Activated CD4-positive, alpha-beta T cell treated with anti-CD3 and anti-CD28 coated beads, Interleukin-2, amount 50 U/mL, for 16 hours (primary cell): ENCODE measurements around the gene ENGASE.
A peak's percentile ranks its signal among the peaks of the same experiment; 100 is the strongest.
"Not testable (repeated sequence)": the region's sequence is repeated elsewhere in the genome, so short reads cannot be mapped to it uniquely, and the experiment has no call there.

Source experiments
- DNase-seq: peaks from one replicate; pipeline ENCODE4 v3.0.0-alpha.2; 2020

ENGASE gene

GRCh38 chr17:79053251-79053925 is 21.2 kb upstream of the ENGASE start:
- DNase-seq, result no peak

GRCh38 chr17:79054200-79054960 is 20.2 kb upstream of the ENGASE start:
- no peak for DNase-seq

- no peak for DNase-seq
Measured at GRCh38 chr17:79055197-79055596, 19.4 kb upstream of the ENGASE start.

DNA sequence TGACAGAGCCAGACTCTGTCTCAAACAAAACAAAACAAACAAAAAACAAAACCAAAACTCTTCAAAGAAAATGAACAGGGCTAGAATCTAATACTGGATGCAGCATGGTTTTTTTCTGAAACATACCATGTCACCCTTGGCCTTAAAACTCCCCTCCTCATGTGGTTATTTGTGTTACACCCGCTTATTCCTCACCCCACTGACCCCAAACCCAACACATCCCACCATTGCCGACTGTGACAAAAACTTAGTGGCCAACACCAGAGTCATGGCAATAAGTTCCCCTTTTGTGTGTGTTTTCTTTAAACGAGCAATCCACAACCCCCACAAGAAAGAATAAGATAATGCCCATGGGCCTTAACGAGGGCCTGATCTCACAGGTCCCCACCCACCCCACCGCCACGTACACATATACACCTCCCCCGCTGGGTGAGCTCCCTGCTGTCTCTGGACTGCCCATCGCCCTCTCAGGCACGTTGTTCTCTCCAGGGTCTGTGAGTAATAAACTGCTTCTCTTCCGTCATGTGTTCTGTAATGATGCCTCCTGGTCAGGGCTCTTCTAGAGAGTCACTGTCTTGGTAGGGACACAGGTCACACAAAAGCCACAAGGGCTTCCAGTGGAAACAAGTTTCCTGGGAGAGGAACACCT is 16.8 kb upstream of the ENGASE start:
- DNase-seq, result no peak

DNA sequence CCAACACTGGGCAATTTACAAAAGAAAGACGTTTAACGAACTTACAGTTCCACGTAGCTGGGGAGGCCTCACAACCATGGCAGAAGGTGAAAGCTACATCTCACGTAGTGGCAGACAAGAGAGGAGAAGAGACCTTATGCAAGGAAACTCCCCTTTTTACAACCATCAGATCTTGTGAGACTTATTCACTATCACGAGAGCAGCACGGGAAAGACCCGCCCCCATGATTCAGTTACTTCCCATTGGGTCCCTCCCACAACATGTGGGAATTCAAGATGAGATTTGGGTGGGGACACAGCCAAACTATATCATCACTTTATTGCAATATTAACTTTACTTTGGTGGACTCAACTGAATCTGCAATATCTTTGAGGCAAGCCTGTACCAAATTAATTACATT is 11.9 kb upstream of the ENGASE start:
- DNase-seq, result no peak

GRCh38 chr17:79064026-79064425 is 10.6 kb upstream of the ENGASE start:
- DNase-seq, result no peak

DNA sequence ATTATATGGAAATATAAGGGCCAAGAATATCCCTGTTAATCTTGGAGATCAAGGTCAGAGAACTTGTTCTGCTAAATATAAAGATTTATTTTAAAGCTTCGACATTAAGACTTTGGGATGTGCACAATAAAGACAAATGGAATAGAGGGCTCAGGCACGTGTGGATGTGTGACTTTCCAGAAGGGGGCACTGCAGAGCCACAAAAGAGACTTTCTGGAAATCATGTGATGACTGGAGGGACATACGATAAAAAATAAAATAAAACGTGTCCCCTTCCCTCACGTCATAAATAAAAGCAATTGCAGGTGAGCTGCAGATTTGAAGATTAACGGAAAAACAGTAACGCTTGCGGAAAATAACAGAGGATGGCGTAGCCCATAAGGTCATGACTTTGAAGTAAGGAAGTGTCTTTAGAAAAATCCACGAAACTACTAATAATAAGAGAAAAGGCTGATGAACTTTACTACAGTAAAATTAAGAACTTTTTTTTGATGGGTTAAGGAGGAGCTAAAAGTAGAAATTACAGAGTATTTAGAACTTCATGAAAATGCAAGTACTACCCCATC is 9.4 kb upstream of the ENGASE start:
- DNase-seq, result peak; percentile 56

DNA sequence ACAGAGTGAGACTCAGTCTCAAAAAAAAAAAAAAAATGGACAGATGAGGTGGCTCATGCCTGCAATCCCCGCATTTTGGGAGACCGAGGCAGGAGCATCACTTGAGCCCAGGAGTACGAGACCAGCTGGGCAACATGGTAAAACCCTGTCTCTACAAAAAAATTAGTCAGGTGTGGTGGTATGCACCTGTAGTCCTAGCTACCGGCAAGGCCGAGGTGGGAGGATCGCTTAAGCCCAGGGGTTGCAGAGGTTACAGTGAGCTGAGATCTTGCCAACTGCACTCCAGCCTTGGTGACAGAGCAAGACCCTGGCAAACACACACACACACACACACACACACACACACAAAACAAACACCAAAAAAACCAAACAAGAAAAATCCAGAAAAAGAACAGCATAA is 7.7 kb upstream of the ENGASE start:
- no peak for DNase-seq

- DNase-seq, result no peak
Measured at GRCh38 chr17:79070266-79070880, 4.3 kb upstream of the ENGASE start.

GRCh38 chr17:79071161-79071740 is 3.4 kb upstream of the ENGASE start:
- DNase-seq, result no peak

- DNase-seq, result no peak
Measured at GRCh38 chr17:79072544-79072943, 2.1 kb upstream of the ENGASE start.

- no peak for DNase-seq
Measured at GRCh38 chr17:79073016-79073705, 1.5 kb upstream of the ENGASE start.

- DNase-seq, result no peak
Measured at GRCh38 chr17:79073706-79074088, 927 bp upstream of the ENGASE start.

- not testable (repeated sequence) for DNase-seq
Measured at GRCh38 chr17:79074121-79074648, 439 bp upstream of the ENGASE start.

DNA sequence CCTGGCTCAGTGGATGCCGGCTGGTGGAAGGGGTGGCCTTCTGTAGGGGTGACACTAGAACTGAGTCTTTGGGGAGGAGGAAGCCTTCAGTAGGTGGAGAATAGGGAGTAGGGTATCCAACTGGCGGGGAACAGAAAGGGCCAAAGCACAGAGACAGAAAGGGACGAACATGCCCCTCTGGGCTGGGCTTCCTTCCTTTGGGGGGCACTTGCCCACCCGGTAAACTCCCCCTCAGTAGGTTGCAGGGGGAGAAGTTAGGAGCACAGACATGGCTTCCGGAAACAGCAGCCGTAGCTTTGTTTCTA is 774 bp downstream of the ENGASE start:
- DNase-seq, result peak; percentile 14

DNA sequence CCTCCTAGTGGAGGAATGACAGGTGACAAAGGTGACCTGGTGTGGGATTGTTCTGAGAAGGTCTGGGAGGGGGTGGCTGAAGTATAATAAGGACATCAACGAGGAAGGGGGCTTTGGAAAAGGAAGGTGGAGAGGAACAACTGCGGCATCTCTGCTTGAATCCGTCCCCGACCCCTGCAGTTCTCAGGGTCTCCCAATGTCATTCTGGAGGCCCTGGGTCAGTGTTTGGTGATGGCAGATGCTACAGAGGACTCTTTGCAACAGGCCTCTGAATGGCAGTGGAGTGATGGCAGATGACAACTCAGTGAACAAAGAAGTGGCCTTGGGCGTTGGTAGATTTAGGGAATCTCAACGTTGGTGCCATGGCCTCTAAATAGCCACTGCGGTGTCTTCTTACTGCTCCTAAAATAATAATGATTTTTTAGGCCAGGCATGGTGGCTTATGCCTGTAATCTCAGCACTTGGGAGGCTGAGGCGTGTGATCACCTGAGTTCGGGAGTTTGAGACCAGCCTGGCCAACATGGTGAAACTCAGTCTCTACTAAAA is 1.3 kb downstream of the ENGASE start:
- DNase-seq, result no peak

DNA sequence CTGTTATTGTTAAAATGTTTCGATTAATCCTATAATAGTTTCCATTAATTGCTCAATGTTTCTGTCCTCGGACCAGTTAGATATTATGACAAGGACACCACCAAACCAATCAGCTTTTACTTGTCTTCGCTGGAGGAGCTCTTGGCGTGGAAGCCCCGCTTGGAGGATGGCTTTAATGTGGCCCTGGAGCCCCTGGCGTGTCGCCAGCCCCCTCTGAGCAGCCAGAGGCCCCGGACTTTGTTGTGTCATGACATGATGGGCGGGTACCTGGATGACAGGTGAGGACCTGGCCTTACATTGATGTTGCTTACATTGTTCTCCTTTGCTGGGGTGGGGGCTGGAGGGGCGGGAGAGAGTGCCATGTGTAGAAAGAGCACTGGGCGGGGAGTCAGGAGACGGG is 3.0 kb downstream of the ENGASE start:
- DNase-seq, result no peak

GRCh38 chr17:79078476-79079190 is 4.0 kb downstream of the ENGASE start:
- DNase-seq, result no peak

- DNase-seq, result no peak
Measured at GRCh38 chr17:79079421-79080200, 5.0 kb downstream of the ENGASE start.

DNA sequence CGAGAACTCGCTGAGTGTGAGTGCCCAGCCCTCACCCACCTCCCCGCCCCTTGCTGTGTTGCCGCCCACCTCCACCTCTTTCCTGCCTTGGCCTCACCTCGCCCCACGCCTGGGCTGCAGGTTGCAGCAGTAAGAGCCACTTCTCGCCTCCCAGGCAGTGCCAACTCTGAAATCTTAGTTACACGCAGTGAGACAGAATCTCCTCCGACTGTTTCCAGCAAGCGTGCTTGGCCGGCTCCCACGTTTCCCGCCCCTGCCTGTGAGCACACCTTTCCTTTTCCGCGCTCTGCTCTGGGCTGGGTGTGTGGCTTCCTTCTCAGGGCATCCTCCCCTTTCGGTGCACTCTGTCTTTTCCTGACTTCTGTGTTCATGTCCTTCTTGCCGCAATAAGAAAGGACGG is 5.7 kb downstream of the ENGASE start:
- no peak for DNase-seq
